Retinal pigment epithelial cell (primary cell): ENCODE data around the gene C1orf232.

Experiments used
- DNase-seq: peaks from one replicate; pipeline ENCODE4 v3.0.0-alpha.2; 2010; ENCODE audit warnings: low read depth
- H3K4me3 ChIP-seq: 2 replicates; pipeline ENCODE4 v1.5.1; 2011; ENCODE audit warnings: mild to moderate bottlenecking, low read length, control low read depth, moderate library complexity
- CTCF ChIP-seq: conservative IDR thresholded peaks from 2 replicates; pipeline ENCODE4 v1.5.1; 2011; ENCODE audit warnings: low read depth, low read length, control low read depth, inconsistent platforms

The C1orf232 gene

DNA sequence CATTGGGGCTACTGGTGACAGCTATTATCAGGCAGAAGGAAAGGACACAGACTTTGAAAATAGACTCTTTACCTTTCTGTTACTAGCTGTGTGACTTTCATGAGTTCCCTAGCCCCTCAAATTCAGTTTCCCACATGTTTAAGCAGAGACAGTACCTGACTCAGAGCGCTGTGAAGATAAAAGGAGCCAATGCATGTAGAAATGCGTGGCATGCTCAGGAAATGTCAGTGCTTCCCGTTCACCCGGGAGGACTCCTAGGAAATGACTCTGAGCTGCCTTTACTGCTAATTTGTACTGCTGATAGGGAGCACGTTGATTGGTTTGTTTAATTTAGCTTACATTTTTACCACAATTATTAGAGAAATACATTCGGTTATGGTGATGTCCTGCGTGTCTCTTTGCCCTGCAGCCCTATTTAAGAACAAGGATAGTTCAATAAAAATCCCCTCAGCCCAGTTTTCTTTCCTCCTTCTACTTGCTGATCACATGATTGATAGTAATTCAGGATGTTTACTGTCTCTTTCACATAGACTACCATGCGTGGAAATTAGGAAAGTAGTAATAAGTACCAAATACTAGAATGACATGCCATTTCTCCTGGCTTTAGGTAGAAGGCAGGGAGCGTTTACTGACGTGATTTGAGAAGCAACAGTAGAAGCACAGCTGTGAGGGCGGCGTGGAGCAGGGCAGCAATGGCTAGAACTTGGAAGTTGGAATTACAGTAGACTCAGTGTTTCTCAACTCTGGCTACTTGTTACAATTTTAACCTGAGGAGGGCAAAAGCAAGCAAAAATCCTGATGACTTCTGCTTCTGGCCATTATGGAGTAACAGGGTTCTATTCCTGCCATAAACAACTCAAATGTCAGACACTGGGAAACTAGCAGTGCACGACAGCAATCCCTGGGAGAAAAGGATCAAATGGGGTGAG is 41.3 kb downstream of the C1orf232 start:
- DNase-seq, result no peak
- no peak for TF ChIP-seq CTCF
- H3K4me3 ChIP-seq, result no peak overlapping the region

DNA sequence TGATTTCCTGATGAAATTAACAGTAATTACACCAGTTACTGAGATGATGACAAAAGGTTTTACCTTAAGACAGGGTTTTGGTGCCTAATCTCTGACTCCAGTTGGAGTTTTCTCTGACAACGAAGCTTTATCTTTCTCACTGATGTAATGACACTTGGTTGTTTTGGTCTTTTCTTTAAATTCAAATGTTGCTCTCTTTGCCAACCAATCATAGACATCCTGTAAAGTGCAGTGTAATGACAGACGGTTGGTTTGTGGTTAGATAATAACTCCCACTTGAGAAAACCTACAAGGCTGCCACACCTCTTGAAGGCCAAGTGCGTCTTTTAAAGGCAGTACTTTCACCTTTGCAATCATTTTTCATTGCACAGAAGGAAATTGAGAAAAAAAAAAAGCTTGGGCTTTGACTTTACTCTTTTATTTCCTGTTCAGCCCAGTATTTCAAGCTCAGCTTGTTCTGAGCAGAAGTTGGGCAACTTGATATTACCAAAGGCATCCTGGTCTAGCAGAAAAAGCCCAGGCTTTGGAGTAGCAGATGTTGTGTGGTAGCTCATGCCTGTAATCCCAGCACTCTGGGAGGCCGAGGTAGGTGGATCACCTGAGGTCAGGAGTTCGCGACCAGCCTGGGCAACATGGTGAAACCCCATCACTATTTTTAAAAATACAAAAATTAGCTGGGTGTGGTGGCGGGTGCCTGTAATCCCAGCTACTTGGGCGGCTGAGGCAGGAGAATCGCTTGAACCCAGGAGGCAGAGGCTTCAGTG is 42.3 kb downstream of the C1orf232 start:
- no peak for TF ChIP-seq CTCF
- DNase-seq, result no peak
- no peak overlapping the region for H3K4me3 ChIP-seq

DNA sequence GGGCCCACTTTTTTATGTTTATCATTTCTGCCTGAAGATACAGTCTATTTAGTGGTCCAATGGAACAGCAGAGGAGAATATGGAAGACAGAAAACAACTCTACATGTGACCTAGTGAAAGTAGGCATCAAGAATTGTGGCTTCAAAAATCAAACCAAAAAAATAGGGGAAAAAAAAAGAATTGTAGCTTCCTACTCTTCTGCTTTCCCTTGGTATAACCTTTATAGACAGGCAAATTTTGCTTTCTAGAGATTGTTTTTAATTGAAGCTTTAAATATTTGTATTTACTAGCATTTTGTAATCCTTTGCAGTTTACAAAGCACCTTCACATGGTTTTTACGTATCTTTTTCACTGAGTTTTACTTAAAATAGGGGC is 42.8 kb downstream of the C1orf232 start:
- no peak for DNase-seq
- no peak for TF ChIP-seq CTCF
- no peak overlapping the region for H3K4me3 ChIP-seq

DNA sequence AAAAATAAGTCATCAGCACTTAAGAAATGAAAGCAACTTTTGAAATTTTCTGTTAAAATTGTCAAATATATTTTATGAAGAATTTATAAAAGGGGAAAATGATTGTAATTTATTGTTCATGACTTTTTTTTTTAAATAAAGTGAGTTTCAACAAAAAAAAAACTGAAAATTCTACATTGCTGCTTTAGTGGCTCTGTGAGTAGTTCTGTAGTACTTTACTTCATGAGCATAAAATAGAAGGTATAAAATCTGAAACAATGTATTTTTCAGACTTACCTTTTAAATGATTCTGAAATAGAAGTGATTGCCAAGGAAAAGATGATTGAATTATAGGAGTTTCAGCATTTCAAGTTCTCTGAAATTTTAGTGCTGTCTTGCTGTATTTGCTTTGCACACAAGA is 43.4 kb downstream of the C1orf232 start:
- TF ChIP-seq CTCF, result no peak
- DNase-seq, result no peak
- no peak overlapping the region for H3K4me3 ChIP-seq

DNA sequence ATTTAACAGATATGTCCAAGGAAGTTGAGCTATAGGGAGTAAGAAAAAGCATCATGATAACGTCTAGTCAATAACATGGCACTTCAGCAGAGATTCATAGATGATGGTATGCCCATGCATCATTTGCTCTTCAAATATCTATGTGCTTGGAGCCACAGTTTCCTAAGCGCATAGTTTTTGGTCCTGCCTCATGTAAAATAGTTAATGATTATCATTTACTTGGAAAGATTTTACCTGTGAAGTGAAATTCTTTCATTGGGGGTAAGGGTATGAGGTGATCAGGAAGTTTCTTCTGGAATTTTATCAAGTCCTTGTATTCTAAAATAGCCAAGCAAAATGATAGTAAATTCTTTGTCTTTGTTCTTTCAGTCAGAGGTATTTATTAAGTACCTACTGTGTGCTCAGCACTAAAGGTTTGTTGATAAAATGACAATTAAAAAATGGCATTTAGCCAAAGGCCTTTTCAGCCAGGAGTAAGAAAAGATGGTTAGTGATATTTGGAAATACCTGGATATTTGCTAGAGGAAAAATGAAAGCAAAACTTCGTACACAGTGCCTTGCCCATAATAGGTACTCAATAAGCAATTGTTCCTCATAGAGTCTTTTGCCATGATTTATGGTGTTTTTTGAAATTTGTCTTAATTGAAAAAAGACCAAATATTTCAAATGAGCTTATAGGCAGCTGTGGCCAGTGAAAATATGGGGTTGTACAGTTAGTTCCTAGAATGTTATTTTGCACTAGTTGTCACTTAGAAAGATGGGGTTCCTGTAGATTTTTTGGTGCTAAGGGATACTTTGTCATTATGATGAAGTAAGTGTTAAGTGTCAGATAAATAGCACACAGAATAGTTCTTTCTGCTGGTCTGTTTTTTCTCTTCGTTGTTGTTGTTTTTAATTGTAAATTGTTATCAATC is 44.1 kb downstream of the C1orf232 start:
- TF ChIP-seq CTCF, result no peak
- no peak for DNase-seq

DNA sequence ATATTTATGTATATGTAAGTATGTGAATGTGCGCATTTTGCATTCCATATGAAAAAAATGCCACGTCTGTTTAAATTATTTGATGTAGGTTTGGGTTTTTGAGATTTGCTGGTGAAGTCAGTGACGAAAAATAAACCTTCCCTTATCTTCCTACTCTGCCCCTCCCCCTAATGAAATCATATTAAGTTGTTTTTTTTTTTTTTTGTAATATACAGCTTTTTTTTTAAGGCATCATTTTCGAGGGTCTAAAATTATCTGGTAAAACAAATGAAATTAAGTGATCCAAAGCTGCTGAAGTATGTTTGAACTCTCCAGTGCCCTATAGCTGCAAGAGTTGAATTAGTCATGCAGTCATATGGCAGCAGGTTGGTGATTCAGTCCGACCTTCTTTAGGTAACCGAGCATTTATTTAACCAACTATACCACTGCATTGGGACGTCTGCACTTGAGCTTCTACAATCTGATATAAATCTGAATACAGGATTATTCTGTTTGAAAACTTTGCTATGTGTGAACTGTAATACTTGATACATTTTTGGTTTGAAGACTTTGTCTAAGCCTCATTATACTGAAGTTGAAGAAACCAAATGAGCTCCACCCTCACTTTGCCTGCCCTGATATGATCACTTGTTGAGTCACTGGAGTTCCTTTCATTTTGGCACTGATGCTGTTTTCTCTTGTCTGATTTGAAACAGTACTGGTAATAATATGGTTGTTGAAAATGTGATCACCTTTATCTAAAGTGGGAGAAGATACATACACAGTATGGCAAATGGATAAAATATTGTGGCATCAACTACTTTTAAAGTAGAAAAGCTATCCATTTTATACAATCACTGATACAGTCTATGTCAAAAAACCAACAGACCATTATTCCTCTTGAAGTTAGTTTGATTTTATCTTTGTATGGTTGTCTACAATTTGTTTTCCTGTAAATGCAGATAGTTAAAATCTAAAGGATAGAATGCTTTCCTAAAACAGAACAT is 45.5 kb downstream of the C1orf232 start:
- peak; percentile 76 for DNase-seq
- no peak for TF ChIP-seq CTCF
- no peak overlapping the region for H3K4me3 ChIP-seq

More for the DNA sequence above, 44.1 kb downstream of the C1orf232 start:
- H3K4me3 ChIP-seq, result no peak overlapping the region
